Stimulated activated naive B cell treated with anti-CD40 and anti-IgM and Interleukin-4, amounts not matched to agents 10 μg/mL and 1 μg/mL and 100 μg/mL, for 72 hours (primary cell): ENCODE measurements around the gene PARP12.

Experiments
- ATAC-seq, 2 donors: fragments of 150-1000 bp; cut with Tn5 transposase; replicated peaks; 2 replicates each; pipeline ENCODE4 v1.10.0; 2021; ENCODE audit warnings: moderate library complexity in 1 of 2
- DNase-seq: peaks from one replicate; pipeline ENCODE4 v3.0.0; 2021
- H3K27ac Mint-ChIP-seq: one replicate; pipeline ENCODE4 v1.8.0; 2022; ENCODE audit warnings: mild to moderate bottlenecking, mixed read lengths
- H3K27me3 Mint-ChIP-seq, 2 donors: one replicate each; pipeline ENCODE4 v1.8.0; 2022; ENCODE audit warnings: mixed read lengths in 2 of 2
- H3K36me3 Mint-ChIP-seq, 2 donors: one replicate each; pipeline ENCODE4 v1.8.0; 2022; ENCODE audit warnings: mixed read lengths in 2 of 2, mild to moderate bottlenecking in 1 of 2
- H3K4me1 Mint-ChIP-seq, 2 donors: one replicate each; pipeline ENCODE4 v1.8.0; 2022; ENCODE audit warnings: mixed read lengths in 2 of 2, mild to moderate bottlenecking in 1 of 2
- H3K4me3 Mint-ChIP-seq, 2 donors: one replicate each; pipeline ENCODE4 v1.8.0; 2022; ENCODE audit warnings: mild to moderate bottlenecking in 2 of 2, mixed read lengths in 2 of 2, moderate library complexity in 1 of 2
- H3K9me3 Mint-ChIP-seq, 2 donors: one replicate each; pipeline ENCODE4 v1.8.0; 2022; ENCODE audit warnings: mixed read lengths in 2 of 2, mild to moderate bottlenecking in 1 of 2

PARP12 gene

DNA sequence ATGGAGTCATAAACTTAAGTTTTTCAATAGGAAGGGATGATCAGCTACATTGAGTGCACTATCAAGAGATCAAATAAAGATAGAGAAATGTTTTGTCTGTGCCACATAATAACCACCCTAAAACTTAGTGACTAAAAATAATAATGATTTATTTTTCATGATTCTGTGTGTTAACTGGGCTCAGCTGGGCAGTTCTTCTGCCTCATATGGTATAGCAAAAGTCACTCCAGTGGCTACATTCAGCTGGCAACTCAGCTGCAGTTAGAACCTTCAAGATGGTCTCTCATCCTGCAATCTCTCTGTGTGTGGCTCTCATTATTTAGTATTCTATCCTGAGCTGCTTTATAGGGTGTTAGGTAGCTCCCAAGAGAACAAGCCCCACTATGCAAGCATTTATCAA, 7.8 kb upstream of the PARP12 start:
- no peak overlapping the region for H3K4me3 Mint-ChIP-seq
- peaks cover 0 to 12% of the 10 kb centered on the region in 2 donors for H3K27me3 Mint-ChIP-seq
- peaks cover 6 to 22% of the 10 kb centered on the region in 2 donors for H3K36me3 Mint-ChIP-seq
- H3K9me3 Mint-ChIP-seq, result peaks cover 17 to 32% of the 10 kb centered on the region in 2 donors
- H3K27ac Mint-ChIP-seq, result no peak overlapping the region
- DNase-seq, result no peak
- no peak for ATAC-seq
- H3K4me1 Mint-ChIP-seq, result no peaks in the 10 kb centered on the region

DNA sequence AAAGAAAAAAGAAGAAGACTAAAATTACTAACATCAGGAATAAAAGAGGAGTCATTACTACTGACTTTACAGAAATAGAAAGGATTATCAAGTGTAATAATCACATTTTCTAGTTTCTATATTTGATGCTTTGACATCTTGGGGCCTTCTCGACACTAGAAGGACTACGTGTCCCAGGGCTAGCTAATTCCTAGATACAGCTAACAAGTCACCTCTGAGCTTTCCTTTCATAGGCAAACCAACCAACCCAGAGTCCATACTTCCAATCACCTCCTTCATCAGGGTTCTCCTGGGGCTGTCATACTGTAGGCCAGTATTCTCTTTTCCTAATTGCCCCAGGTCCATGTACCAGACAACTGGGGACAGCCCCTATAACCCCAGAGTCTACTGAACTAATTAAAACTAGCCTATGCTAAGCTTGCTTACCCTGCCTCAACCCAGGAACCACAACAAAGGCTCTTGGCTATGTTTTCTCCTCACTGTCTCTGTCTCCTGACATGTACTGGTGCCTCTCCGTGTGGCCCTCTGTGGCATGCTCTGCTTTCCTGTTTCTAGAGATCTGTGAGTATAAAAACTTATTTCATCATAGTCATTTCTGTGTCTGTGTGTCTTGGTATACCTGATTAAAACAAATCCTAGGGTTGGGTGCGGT, 6.7 kb upstream of the PARP12 start:
- DNase-seq (no peak), ATAC-seq (no peak)
- Mint-ChIP-seq H3K27me3 (peaks cover 0 to 12% of the 10 kb centered on the region in 2 donors), H3K27ac (no peak overlapping the region), H3K4me3 (no peak overlapping the region), H3K9me3 (peaks cover 17 to 32% of the 10 kb centered on the region in 2 donors), H3K36me3 (peaks cover 6 to 22% of the 10 kb centered on the region in 2 donors), H3K4me1 (no peaks in the 10 kb centered on the region)

DNA sequence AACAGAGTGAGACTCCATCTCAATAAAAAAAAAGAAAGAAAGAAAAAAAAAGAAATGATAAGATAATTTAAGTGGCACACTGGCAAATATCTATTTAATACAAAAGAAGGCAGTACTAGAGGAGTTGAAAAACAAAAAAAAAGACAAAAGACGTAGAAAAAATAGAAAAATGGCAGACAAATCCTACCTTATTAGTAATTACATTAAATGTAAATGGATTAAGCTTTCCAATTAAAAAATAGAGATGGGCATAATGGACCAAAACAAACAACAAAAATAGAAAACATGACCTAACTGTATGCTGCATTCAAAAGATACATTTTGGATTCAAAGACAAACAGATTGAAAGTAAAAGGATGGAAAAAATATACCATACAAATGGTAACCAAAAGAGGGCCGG, 5.3 kb upstream of the PARP12 start:
- ATAC-seq, result no peak
- peaks cover 6 to 22% of the 10 kb centered on the region in 2 donors for H3K36me3 Mint-ChIP-seq
- H3K4me1 Mint-ChIP-seq, result peaks cover 0 to 2% of the 10 kb centered on the region in 2 donors
- no peak for DNase-seq
- H3K27ac Mint-ChIP-seq, result no peak overlapping the region
- peaks cover 0 to 12% of the 10 kb centered on the region in 2 donors for H3K27me3 Mint-ChIP-seq
- H3K9me3 Mint-ChIP-seq, result peaks cover 17 to 32% of the 10 kb centered on the region in 2 donors
- H3K4me3 Mint-ChIP-seq, result no peak overlapping the region

DNA sequence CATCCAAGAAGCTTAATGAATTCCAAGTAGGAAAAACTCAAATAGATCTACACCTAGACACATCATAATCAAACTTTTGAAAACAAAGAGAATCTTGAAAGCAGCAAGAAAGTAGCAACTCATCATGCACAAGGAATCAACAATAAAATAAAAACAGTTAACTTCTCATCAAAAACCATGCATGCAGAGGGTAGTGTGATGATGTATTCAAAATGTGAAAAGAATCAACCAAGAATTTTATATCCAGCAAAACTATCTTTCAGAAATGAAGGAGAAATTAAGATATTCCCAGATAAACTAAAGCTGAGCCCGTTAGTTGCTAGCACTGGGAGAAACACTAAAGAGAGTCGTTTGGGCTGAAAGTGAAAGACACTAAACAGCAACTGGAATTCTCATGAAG, 4.3 kb upstream of the PARP12 start:
- no peak for DNase-seq
- H3K4me1 Mint-ChIP-seq, result peaks cover 0 to 2% of the 10 kb centered on the region in 2 donors
- no peak overlapping the region for H3K4me3 Mint-ChIP-seq
- no peak overlapping the region for H3K27ac Mint-ChIP-seq
- H3K9me3 Mint-ChIP-seq, result peaks cover 17 to 32% of the 10 kb centered on the region in 2 donors
- ATAC-seq, result no peak
- H3K27me3 Mint-ChIP-seq, result peaks cover 0 to 8% of the 10 kb centered on the region in 2 donors
- peaks cover 6 to 22% of the 10 kb centered on the region in 2 donors for H3K36me3 Mint-ChIP-seq

- peaks cover 0 to 8% of the 10 kb centered on the region in 2 donors for H3K27me3 Mint-ChIP-seq
- peaks cover 11 to 16% of the 10 kb centered on the region in 2 donors for H3K9me3 Mint-ChIP-seq
- H3K36me3 Mint-ChIP-seq, result peaks cover 25 to 41% of the 10 kb centered on the region in 2 donors
- peak overlapping the region; percentile 90 to 99 for H3K4me3 Mint-ChIP-seq
- H3K4me1 Mint-ChIP-seq, result peaks cover 36 to 39% of the 10 kb centered on the region in 2 donors
- DNase-seq (peak; percentile 42), ATAC-seq (peak; percentile 73 to 74)
- peak overlapping the region; percentile 96 for H3K27ac Mint-ChIP-seq
Measured at GRCh38 chr7:140062118-140062527, 628 bp downstream of the PARP12 start.

DNA sequence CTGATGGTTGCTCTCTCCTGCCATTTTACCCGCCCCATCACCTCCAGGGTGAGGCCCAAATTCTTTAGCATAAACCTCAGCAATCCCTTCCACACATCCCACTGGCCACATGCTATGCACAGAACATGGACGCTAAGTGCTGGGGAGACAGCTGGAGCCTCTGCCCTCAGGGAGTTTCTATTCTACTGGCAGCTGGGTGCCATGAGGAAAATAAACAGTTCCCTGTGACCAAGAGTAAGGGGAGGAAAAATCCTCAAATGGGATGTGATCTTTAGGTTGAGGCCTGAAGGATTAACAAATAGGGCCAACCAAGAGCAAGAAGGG, 1.2 kb downstream of the PARP12 start:
- peaks cover 7 to 11% of the 10 kb centered on the region in 2 donors for H3K9me3 Mint-ChIP-seq
- ATAC-seq (no peak), DNase-seq (no peak)
- H3K4me3 Mint-ChIP-seq, result peak overlapping the region; percentile 90 to 99
- peaks cover 0 to 4% of the 10 kb centered on the region in 2 donors for H3K27me3 Mint-ChIP-seq
- peaks cover 40 to 45% of the 10 kb centered on the region in 2 donors for H3K4me1 Mint-ChIP-seq
- peak overlapping the region; percentile 96 for H3K27ac Mint-ChIP-seq
- peaks cover 28 to 41% of the 10 kb centered on the region in 2 donors for H3K36me3 Mint-ChIP-seq

DNA sequence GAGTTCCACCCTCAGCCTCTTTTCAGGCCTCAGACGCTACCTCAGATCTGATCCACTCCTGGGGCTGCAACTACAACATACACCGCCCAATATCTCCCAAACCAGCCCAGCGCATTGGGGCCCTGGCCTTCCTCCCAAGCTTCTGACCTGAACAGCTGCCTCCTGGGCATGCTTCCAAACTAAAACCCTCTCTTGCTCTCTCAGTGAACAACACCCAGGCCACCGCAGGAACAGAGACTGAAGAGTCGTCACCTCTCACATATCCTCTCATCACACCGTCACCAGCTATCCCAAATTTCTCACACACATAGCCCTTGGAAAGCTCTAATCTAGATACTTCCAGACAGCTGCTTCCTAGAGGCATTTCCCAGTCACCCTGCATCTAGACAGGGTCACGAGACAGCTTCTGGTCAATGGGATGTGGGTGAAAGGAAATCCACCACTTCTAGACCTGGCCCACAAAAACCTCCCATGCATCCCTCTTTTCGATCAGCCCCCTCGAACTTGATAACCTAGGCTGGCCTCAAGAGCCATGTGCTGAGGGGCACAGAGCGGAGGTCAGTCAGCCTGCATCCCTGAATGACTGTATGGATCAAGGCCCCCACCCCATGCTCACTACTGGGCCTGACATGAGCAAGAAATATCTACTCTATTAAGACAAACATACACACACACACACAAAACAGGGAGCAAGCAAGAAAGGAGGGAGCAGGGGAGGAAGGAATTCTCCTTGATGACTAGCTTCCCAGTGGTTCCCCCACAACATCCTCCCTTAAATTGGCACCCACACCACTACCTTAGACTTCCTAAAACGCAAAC, 1.8 kb downstream of the PARP12 start:
- DNase-seq (no peak), ATAC-seq (no peak)
- Mint-ChIP-seq H3K4me3 (peak overlapping the region; percentile 90 to 99), H3K9me3 (peaks cover 3 to 5% of the 10 kb centered on the region in 2 donors), H3K36me3 (peaks cover 29 to 39% of the 10 kb centered on the region in 2 donors), H3K4me1 (peaks cover 44 to 49% of the 10 kb centered on the region in 2 donors), H3K27me3 (no peaks in the 10 kb centered on the region), H3K27ac (peak overlapping the region; percentile 96)

DNA sequence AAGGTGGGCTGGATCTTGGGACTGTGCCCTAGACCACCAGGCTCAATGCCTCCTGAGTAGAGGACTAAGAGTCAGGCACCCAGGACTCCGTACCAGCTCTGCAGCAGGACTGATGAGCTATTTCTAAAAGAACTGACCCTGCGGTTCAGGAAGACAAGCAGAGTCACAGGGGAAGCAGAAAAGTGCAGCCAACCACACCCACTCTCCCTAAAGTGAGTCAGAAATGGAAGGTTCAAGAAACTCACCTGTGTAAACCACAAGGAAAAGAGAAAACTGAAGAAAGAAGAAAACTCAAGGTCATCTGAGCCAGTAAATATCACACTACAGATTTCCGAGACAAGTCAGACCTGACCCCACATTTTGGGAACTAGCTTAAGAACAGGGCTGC, 2.5 kb downstream of the PARP12 start:
- Mint-ChIP-seq H3K36me3 (peaks cover 32 to 38% of the 10 kb centered on the region in 2 donors), H3K4me1 (peaks cover 48 to 54% of the 10 kb centered on the region in 2 donors), H3K9me3 (no peaks in the 10 kb centered on the region), H3K27me3 (no peaks in the 10 kb centered on the region), H3K4me3 (peak overlapping the region; percentile 90 to 99), H3K27ac (peak overlapping the region; percentile 96)
- ATAC-seq (no peak), DNase-seq (no peak)

DNA sequence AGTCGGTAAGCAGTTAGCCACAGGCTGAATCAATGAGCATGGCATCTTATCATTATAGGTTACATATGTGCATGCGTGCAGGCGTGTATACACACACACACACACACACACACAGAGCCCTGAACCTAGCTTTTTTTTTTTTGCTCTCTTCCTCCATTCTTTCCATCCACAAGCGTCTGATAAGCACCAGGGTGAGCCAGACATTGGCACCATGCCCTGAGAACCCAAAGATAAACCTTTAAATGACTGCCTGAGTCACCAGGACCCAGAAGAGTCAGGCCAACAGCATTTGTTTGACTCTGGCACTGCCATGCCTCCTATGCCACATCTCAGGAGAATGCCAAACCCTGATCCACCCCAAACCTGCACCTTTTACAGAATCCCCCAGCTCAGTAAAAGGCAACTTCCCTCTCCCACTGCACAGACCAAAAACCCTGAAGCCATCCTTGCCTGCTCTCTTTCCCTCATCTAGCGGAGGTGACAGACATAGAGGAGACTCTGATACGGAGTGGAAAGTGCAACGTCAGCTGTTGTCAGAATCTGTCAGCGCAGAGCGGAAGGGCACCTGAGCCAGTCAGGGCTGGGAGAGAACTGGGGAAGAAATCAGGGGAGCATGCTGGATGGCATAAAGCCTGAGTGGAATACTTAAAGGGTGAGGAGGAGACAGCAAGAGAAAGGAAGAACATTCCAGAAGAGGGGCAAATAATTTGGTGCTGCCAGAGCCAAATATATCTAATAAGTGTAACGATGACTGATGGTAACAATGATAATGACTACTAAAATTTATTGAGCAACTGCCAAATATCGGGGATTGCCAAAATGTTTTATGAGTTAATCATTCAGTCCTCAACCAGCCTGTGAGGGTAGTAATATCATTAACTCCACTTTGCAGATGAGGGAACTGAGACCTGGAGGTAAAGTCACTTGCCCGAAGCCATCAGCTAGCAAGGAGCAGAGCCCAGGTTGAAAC, 3.2 kb downstream of the PARP12 start:
- no peak for DNase-seq
- H3K4me1 Mint-ChIP-seq, result peaks cover 52 to 60% of the 10 kb centered on the region in 2 donors
- no peak for ATAC-seq
- peak overlapping the region; percentile 22 to 99 for H3K4me3 Mint-ChIP-seq
- H3K27ac Mint-ChIP-seq, result peak overlapping the region; percentile 96
- no peaks in the 10 kb centered on the region for H3K9me3 Mint-ChIP-seq
- H3K36me3 Mint-ChIP-seq, result peaks cover 32 to 38% of the 10 kb centered on the region in 2 donors
- no peaks in the 10 kb centered on the region for H3K27me3 Mint-ChIP-seq

- H3K9me3 Mint-ChIP-seq, result no peaks in the 10 kb centered on the region
- peaks cover 61 to 71% of the 10 kb centered on the region in 2 donors for H3K4me1 Mint-ChIP-seq
- H3K27ac Mint-ChIP-seq, result no peak overlapping the region
- ATAC-seq (no peak), DNase-seq (no peak)
- no peaks in the 10 kb centered on the region for H3K27me3 Mint-ChIP-seq
- no peak overlapping the region for H3K4me3 Mint-ChIP-seq
- peaks cover 35 to 38% of the 10 kb centered on the region in 2 donors for H3K36me3 Mint-ChIP-seq
Measured at GRCh38 chr7:140058517-140058916, 4.2 kb downstream of the PARP12 start.

- DNase-seq (no peak), ATAC-seq (no peak)
- Mint-ChIP-seq H3K27ac (no peak overlapping the region), H3K36me3 (peaks cover 41 to 43% of the 10 kb centered on the region in 2 donors), H3K4me1 (peaks cover 66 to 83% of the 10 kb centered on the region in 2 donors), H3K4me3 (no peak overlapping the region), H3K27me3 (no peaks in the 10 kb centered on the region), H3K9me3 (no peaks in the 10 kb centered on the region)
Measured at GRCh38 chr7:140057143-140057535, 5.6 kb downstream of the PARP12 start.

DNA sequence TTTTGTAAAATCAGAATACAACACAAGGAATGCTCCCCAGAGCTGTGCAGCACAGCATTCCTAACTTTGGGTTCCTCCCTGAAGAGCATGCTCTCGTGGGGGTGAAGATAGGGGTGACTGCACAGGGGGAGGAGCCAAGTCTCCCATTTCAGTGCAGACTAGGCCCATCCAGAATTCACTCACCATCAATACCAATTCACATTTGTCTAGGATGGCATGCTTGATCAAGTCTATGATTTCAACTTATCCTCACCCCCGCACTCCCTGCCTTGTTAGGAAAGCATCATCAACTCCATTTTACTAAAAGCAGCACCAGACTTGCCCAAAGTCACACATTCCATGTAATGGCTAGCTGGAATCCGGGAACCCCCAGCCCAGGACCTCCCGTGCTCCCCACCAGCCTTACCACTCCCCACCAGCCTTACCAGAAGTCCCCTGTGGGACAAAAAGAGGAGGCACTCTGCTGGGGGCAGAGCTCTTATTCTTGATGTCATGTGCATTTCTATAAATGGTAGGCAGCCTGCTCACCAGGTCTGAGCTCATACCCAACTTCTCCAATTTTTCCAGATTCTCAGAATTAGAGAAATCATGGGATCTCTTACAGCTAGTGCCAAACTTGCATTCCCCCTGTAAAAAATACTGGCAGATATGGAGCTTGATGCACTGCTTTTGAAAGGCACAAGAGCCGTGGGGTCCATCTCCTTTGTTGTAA, 6.2 kb downstream of the PARP12 start:
- H3K9me3 Mint-ChIP-seq, result no peaks in the 10 kb centered on the region
- peaks cover 69 to 86% of the 10 kb centered on the region in 2 donors for H3K4me1 Mint-ChIP-seq
- DNase-seq (no peak), ATAC-seq (no peak)
- H3K27ac Mint-ChIP-seq, result peak overlapping the region; percentile 63
- H3K36me3 Mint-ChIP-seq, result peaks cover 42 to 46% of the 10 kb centered on the region in 2 donors
- H3K4me3 Mint-ChIP-seq, result no peak overlapping the region
- no peaks in the 10 kb centered on the region for H3K27me3 Mint-ChIP-seq

- H3K4me1 Mint-ChIP-seq, result peaks cover 62 to 82% of the 10 kb centered on the region in 2 donors
- H3K36me3 Mint-ChIP-seq, result peaks cover 37 to 40% of the 10 kb centered on the region in 2 donors
- no peaks in the 10 kb centered on the region for H3K27me3 Mint-ChIP-seq
- H3K9me3 Mint-ChIP-seq, result no peaks in the 10 kb centered on the region
- ATAC-seq (no peak), DNase-seq (no peak)
- H3K27ac Mint-ChIP-seq, result no peak overlapping the region
- H3K4me3 Mint-ChIP-seq, result no peak overlapping the region
Measured at GRCh38 chr7:140055833-140056232, 6.9 kb downstream of the PARP12 start.
